Fibroblast of mammary gland (primary cell): ENCODE measurements around the gene RFNG.

Source experiments
- DNase-seq: peaks from one replicate; pipeline ENCODE4 v3.0.0-alpha.2; 2010; ENCODE audit warnings: low read depth
- H3K4me3 ChIP-seq: 2 replicates; pipeline ENCODE4 v1.5.1; 2011; ENCODE audit warnings: low read depth, mild to moderate bottlenecking, low read length, moderate library complexity; ENCODE audit not compliant: control insufficient read depth
- CTCF ChIP-seq: conservative IDR thresholded peaks from 2 replicates; pipeline ENCODE4 v1.5.1; 2011; ENCODE audit warnings: low read depth, low read length, inconsistent platforms; ENCODE audit not compliant: control insufficient read depth, insufficient read depth

The RFNG gene

GRCh38 chr17:82060614-82061013, 9.0 kb upstream of the RFNG start:
- no peak for TF ChIP-seq CTCF
- no peak for DNase-seq
- no peak overlapping the region for H3K4me3 ChIP-seq

- no peak for TF ChIP-seq CTCF
- no peak for DNase-seq
- H3K4me3 ChIP-seq = no peak overlapping the region
Measured at GRCh38 chr17:82060001-82060380, 8.4 kb upstream of the RFNG start.

GRCh38 chr17:82059272-82060000, 7.8 kb upstream of the RFNG start:
- TF ChIP-seq CTCF = no peak
- no peak overlapping the region for H3K4me3 ChIP-seq
- DNase-seq = no peak

GRCh38 chr17:82058855-82059249, 7.2 kb upstream of the RFNG start:
- no peak for DNase-seq
- no peak overlapping the region for H3K4me3 ChIP-seq
- TF ChIP-seq CTCF = no peak

GRCh38 chr17:82058230-82058854, 6.7 kb upstream of the RFNG start:
- no peak overlapping the region for H3K4me3 ChIP-seq
- TF ChIP-seq CTCF = no peak
- DNase-seq = no peak

- DNase-seq = no peak
- no peak for TF ChIP-seq CTCF
- no peak overlapping the region for H3K4me3 ChIP-seq
Measured at GRCh38 chr17:82056729-82057621, 5.4 kb upstream of the RFNG start.
